Measurements from ENCODE around the gene TRMT61B. TPM values are rescaled to one million over a fixed set of nuclear protein-coding genes. Genes with fewer than 3 reads are reported as not detected.

Gene TRMT61B
- 18.4 and 21.4 TPM in 2 replicates for total RNA-seq

DNA sequence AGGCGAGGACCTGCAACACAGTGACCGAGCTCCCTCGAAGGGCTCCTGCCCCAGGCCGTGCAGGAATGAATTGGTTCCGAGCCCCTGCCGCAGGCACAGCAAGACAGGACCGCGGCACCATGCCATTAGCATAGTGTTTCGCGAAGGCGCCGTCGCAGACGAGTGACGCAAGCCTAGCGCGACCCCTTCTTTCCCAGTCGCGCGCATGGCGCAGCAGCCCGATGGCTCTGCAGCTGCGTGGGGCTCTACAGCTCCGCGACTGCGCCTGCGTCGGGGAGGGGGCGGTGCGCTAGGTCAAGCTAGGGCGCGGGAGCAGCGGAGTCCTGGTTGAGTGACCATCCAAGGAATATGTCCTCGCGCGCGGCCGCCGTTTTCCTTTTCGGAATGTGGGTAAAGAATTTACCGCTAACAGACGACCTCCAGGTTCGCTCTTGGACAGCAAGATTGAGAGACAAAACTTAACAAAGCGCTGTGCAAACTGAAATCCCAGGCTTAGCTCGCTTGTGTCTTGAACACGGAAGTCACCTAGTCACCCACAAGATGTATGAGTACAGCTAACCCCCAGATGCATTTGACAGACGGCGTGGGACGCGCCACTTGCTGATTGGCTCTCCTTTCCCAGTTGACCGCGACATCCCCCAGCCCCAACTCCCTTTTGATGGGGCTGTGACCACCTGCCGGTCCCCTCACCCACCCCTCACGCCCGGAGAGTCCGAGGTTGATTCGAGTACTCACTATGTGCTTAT, at the start of gene TRMT61B:
TRMT61B (minus strand) TSS at position 164 of the 746 bp plus-strand sequence; CDS start at position 132, 32 bp downstream.
- DNase-seq (ENCODE audit: low spot score) = peak; percentile 97
- H3K27ac Mint-ChIP-seq = peak within 1 kb of the TSS; percentile 93
- peaks cover 23% of the 10 kb centered on the region for H3K4me1 Mint-ChIP-seq (ENCODE audit: low read depth)
- intact Hi-C loops (cut with micrococcal nuclease) = loop anchor here (1.0 to 5.0 kb wide), 8 partner anchors 25 to 1276 kb away; partner anchors contain the start of genes CLIP4, PPP1CB and SPDYA
- H3K9me3 Mint-ChIP-seq = no peaks in the 10 kb centered on the region
- peak within 1 kb of the TSS; percentile 97 for H3K4me3 Mint-ChIP-seq
- peaks cover 6% of the 10 kb centered on the region for H3K27me3 Mint-ChIP-seq (ENCODE audit: insufficient read depth)
- H3K36me3 Mint-ChIP-seq (ENCODE audit: low read depth) = peaks cover 9% of the 10 kb centered on the region

GRCh38 chr2:28915939-28916338, 45.8 kb upstream of the TRMT61B start:
- no peak for DNase-seq (ENCODE audit: low spot score)
- no peaks in the 10 kb centered on the region for H3K9me3 Mint-ChIP-seq
- H3K4me3 Mint-ChIP-seq = no peak overlapping the region
- peak overlapping the region; percentile 44 for H3K27ac Mint-ChIP-seq
- peaks cover 9% of the 10 kb centered on the region for H3K4me1 Mint-ChIP-seq (ENCODE audit: low read depth)
- intact Hi-C loops (cut with micrococcal nuclease) = loop anchor here (2.0 kb wide), 1 partner anchor 17 kb away; no protein-coding TSS in a partner anchor
- peaks cover 50% of the 10 kb centered on the region for H3K36me3 Mint-ChIP-seq (ENCODE audit: low read depth)
- no peaks in the 10 kb centered on the region for H3K27me3 Mint-ChIP-seq (ENCODE audit: insufficient read depth)

DNA sequence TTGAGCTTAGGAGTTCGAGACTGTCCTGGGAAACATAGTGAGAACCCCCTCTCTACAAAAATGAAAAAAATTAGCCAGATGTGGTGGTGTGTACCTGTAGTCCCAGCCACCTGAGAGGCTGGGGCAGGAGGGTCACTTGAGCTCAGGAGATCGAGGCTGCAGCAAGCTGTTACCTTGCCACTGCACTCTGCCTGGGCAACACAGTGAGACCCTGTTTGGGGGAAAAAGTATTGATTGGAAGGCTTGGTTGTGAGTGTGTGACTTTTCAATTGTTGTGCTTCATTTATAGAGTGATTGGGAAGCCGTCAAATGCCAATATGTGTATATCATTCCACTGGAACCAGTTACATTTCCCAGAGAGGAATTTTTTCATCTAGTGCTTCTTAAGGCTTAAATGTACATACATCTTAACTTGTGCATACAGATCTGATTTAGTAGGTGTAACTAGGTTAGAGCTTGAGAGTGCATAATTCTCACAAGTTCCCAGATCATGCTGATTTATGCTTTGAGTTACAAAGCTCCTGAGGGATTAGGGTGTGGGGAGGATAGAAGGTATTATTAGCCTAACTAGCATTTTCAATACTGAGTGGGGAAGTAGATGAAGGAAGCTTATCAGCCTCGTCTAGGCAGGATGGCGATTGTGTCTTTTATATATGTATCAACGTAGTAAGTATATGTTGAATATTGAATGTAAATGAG, 39.7 kb upstream of the TRMT61B start:
- Mint-ChIP-seq H3K36me3 (ENCODE audit: low read depth) (peaks cover 52% of the 10 kb centered on the region), H3K4me3 (no peak overlapping the region), H3K27ac (no peak overlapping the region), H3K9me3 (no peaks in the 10 kb centered on the region), H3K4me1 (ENCODE audit: low read depth) (peaks cover 15% of the 10 kb centered on the region), H3K27me3 (ENCODE audit: insufficient read depth) (no peaks in the 10 kb centered on the region)
- no peak for DNase-seq (ENCODE audit: low spot score)
- intact Hi-C loops (cut with micrococcal nuclease) = no loop called here

GRCh38 chr2:28908172-28908571, 38.1 kb upstream of the TRMT61B start:
- Mint-ChIP-seq H3K27ac (peak overlapping the region; percentile 6), H3K36me3 (ENCODE audit: low read depth) (peaks cover 48% of the 10 kb centered on the region), H3K9me3 (no peaks in the 10 kb centered on the region), H3K4me1 (ENCODE audit: low read depth) (peaks cover 18% of the 10 kb centered on the region), H3K4me3 (no peak overlapping the region), H3K27me3 (ENCODE audit: insufficient read depth) (no peaks in the 10 kb centered on the region)
- DNase-seq (ENCODE audit: low spot score) = no peak
- intact Hi-C loops (cut with micrococcal nuclease) = no loop called here

DNA sequence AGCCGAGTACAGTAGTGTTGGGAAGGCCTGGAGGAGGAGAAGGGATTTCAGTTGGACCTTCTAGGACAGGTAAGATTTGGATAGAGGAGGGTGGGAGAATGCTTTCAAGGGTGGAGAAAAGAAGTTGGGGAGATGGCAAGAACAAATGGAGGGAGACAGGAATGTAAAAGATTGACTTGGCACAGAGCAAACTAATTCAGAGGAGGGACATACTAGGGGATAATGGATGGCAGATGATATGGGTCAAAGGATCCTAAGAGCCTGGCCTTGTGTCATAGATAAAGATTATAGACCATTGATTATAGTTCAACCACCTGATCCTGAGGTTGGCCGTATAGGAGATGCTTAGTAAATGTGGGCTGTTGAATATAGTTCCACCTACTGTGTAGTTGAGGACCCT, 36.7 kb upstream of the TRMT61B start:
- intact Hi-C loops (cut with micrococcal nuclease) = no loop called here
- Mint-ChIP-seq H3K27me3 (ENCODE audit: insufficient read depth) (no peaks in the 10 kb centered on the region), H3K9me3 (no peaks in the 10 kb centered on the region), H3K27ac (peak overlapping the region; percentile 16), H3K4me3 (no peak overlapping the region), H3K4me1 (ENCODE audit: low read depth) (peaks cover 23% of the 10 kb centered on the region), H3K36me3 (ENCODE audit: low read depth) (peaks cover 43% of the 10 kb centered on the region)
- no peak for DNase-seq (ENCODE audit: low spot score)

DNA sequence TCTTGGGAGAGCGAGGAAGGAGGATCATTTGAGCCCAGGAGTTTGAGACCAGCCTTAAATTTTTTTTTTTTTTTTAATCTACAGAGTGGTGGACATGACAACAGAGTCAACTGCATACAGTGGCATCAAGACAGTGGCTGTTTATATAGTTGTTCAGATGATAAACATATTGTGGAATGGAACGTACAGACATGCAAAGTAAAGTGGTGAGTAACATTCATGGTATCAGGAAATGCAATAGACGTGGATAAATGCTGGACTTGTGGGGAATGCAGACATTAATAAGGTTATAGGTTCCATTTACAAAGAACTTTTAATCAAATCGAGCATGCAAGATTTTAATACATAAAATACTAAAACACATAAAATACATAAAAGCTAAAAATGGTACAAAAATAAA, 36.3 kb upstream of the TRMT61B start:
- H3K9me3 Mint-ChIP-seq = no peaks in the 10 kb centered on the region
- no peaks in the 10 kb centered on the region for H3K27me3 Mint-ChIP-seq (ENCODE audit: insufficient read depth)
- H3K36me3 Mint-ChIP-seq (ENCODE audit: low read depth) = peaks cover 41% of the 10 kb centered on the region
- H3K4me1 Mint-ChIP-seq (ENCODE audit: low read depth) = peaks cover 25% of the 10 kb centered on the region
- intact Hi-C loops (cut with micrococcal nuclease) = no loop called here
- no peak for DNase-seq (ENCODE audit: low spot score)
- peak overlapping the region; percentile 16 for H3K27ac Mint-ChIP-seq
- H3K4me3 Mint-ChIP-seq = no peak overlapping the region

DNA sequence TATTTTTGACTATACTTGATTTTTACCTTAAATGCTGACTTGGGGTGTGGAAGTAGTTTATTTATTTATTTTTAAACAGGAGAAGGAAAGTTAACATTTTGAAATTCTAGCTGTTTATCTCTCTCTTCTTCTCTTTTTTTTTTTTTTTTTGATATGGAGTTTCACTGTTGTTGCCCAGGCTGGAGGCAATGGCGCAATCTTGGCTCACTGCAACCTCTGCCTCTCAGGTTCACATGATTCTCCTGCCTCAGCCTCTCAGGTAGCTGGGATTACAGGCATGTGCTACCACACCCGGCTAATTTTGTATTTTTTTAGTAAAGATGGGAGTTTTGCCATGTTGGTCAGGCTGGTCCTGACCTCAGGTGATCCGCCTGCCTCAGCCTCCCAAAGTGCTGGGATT, 35.4 kb upstream of the TRMT61B start:
- Mint-ChIP-seq H3K4me1 (ENCODE audit: low read depth) (peaks cover 34% of the 10 kb centered on the region), H3K27ac (no peak overlapping the region), H3K4me3 (no peak overlapping the region), H3K36me3 (ENCODE audit: low read depth) (peaks cover 41% of the 10 kb centered on the region), H3K27me3 (ENCODE audit: insufficient read depth) (no peaks in the 10 kb centered on the region), H3K9me3 (no peaks in the 10 kb centered on the region)
- DNase-seq (ENCODE audit: low spot score) = no peak
- intact Hi-C loops (cut with micrococcal nuclease) = no loop called here

GRCh38 chr2:28904802-28905457, 34.8 kb upstream of the TRMT61B start:
- H3K27ac Mint-ChIP-seq = peak overlapping the region; percentile 4

DNA sequence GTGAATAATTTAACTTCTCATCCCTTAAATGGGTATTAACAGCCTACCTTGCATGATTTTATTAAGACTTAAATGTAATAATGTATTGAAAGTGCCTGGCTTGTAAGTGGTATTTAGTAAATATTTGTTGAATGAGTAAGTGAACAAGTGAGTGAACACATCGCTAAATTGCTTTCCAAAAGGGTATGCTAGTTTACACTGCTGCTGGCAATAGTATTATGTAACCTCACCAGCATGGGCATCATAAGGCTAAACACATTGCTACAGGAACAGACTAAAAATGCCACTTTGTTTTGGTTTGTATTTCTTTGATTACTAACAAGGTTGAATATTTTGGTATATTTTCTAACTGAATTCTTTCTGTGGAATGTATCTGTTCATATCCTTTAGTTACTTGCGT, 34.2 kb upstream of the TRMT61B start:
- Mint-ChIP-seq H3K27me3 (ENCODE audit: insufficient read depth) (no peaks in the 10 kb centered on the region), H3K9me3 (no peaks in the 10 kb centered on the region), H3K27ac (no peak overlapping the region), H3K4me3 (no peak overlapping the region), H3K4me1 (ENCODE audit: low read depth) (peaks cover 43% of the 10 kb centered on the region), H3K36me3 (ENCODE audit: low read depth) (peaks cover 31% of the 10 kb centered on the region)
- intact Hi-C loops (cut with micrococcal nuclease) = no loop called here
- no peak for DNase-seq (ENCODE audit: low spot score)

More at GRCh38 chr2:28904802-28905457, 34.8 kb upstream of the TRMT61B start:
- intact Hi-C loops (cut with micrococcal nuclease) = no loop called here
- Mint-ChIP-seq H3K4me1 (ENCODE audit: low read depth) (peaks cover 37% of the 10 kb centered on the region), H3K36me3 (ENCODE audit: low read depth) (peaks cover 37% of the 10 kb centered on the region), H3K9me3 (no peaks in the 10 kb centered on the region), H3K4me3 (no peak overlapping the region), H3K27me3 (ENCODE audit: insufficient read depth) (no peaks in the 10 kb centered on the region)
- DNase-seq (ENCODE audit: low spot score) = no peak

- Mint-ChIP-seq H3K4me3 (no peak overlapping the region), H3K27me3 (ENCODE audit: insufficient read depth) (no peaks in the 10 kb centered on the region), H3K36me3 (ENCODE audit: low read depth) (peaks cover 25% of the 10 kb centered on the region), H3K27ac (no peak overlapping the region), H3K9me3 (no peaks in the 10 kb centered on the region), H3K4me1 (ENCODE audit: low read depth) (peaks cover 60% of the 10 kb centered on the region)
- DNase-seq (ENCODE audit: low spot score) = no peak
- intact Hi-C loops (cut with micrococcal nuclease) = no loop called here
Measured at GRCh38 chr2:28902584-28902983, 32.5 kb upstream of the TRMT61B start.

DNA sequence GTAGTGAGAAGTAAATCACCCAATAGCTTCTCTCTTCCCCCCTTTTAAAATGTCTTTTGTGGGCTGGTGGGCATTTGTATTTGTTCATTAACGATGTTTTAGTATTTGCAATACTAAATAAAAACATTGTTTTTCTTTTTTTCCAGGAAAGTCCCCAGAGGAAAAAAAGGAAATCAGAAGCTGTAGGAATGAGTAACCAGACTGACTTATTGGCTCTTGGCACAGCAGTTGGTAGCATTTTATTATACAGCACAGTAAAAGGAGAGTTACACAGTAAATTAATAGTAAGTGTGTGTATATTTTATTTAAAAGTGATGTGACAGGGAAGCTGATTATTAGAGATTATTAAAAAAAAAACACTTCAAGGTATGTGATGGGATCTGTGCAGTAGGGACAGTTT, 31.7 kb upstream of the TRMT61B start:
- no peaks in the 10 kb centered on the region for H3K27me3 Mint-ChIP-seq (ENCODE audit: insufficient read depth)
- no peaks in the 10 kb centered on the region for H3K9me3 Mint-ChIP-seq
- H3K27ac Mint-ChIP-seq = no peak overlapping the region
- DNase-seq (ENCODE audit: low spot score) = no peak
- peaks cover 65% of the 10 kb centered on the region for H3K4me1 Mint-ChIP-seq (ENCODE audit: low read depth)
- intact Hi-C loops (cut with micrococcal nuclease) = no loop called here
- peaks cover 26% of the 10 kb centered on the region for H3K36me3 Mint-ChIP-seq (ENCODE audit: low read depth)
- H3K4me3 Mint-ChIP-seq = no peak overlapping the region

GRCh38 chr2:28901202-28901601, 31.1 kb upstream of the TRMT61B start:
- no peak for DNase-seq (ENCODE audit: low spot score)
- intact Hi-C loops (cut with micrococcal nuclease) = no loop called here
- H3K27me3 Mint-ChIP-seq (ENCODE audit: insufficient read depth) = no peaks in the 10 kb centered on the region
- H3K9me3 Mint-ChIP-seq = no peaks in the 10 kb centered on the region
- no peak overlapping the region for H3K4me3 Mint-ChIP-seq
- peaks cover 24% of the 10 kb centered on the region for H3K36me3 Mint-ChIP-seq (ENCODE audit: low read depth)
- peaks cover 65% of the 10 kb centered on the region for H3K4me1 Mint-ChIP-seq (ENCODE audit: low read depth)
- H3K27ac Mint-ChIP-seq = no peak overlapping the region

GRCh38 chr2:28898048-28898447, 27.9 kb upstream of the TRMT61B start:
- H3K4me3 Mint-ChIP-seq = peak overlapping the region; percentile 100
- peaks cover 23% of the 10 kb centered on the region for H3K36me3 Mint-ChIP-seq (ENCODE audit: low read depth)
- H3K9me3 Mint-ChIP-seq = no peaks in the 10 kb centered on the region
- no peak overlapping the region for H3K27ac Mint-ChIP-seq
- H3K27me3 Mint-ChIP-seq (ENCODE audit: insufficient read depth) = no peaks in the 10 kb centered on the region
- H3K4me1 Mint-ChIP-seq (ENCODE audit: low read depth) = peaks cover 62% of the 10 kb centered on the region
- no peak for DNase-seq (ENCODE audit: low spot score)
- intact Hi-C loops (cut with micrococcal nuclease) = loop anchor here (2.0 to 10.0 kb wide), 3 partner anchors 19 to 1543 kb away; partner anchors contain the start of genes GTF3C2 and LBH

All from activated T-helper 1 cell treated with anti-CD3 and anti-CD28 coated beads, Interleukin-12 subunit alpha, Interleukin-12 subunit beta, Interleukin-2, Interleukin-4 antibody, amounts not matched to agents 30 ng/mL and 10 ng/mL and 1 ng/mL, durations not matched to agents 14 hours and 24 hours and 36 hours (primary cell).